ENCODE measurements around the gene RTP3. TPM values are rescaled to one million over a fixed set of nuclear protein-coding genes. Genes with fewer than 3 reads are reported as not detected.
A peak's percentile ranks its signal among the peaks of the same experiment; 100 is the strongest.

RTP3 gene
- total RNA-seq, 2 experiments from 2014 or later: 0.74 to 1.3 TPM

DNA sequence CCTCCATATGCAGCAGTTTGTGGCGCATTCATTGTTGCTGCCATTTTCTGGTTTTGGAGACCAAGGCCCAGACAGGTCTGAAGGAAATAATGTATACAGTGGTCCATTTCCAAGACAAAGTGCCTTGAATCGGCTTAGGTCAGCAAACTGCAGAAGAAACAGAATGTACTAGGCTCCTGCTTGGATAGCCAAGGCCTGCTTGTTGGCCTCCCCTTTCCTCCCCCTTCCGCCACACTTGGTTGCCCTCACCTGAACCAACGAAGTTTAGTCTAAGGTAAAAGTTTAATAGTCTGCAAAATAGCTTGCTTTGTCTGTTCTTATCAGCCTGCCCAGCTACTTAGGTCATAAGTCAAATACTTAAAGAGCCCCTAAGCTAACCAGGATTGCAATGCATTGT lies 12.0 kb upstream of the RTP3 start:
- Histone ChIP-seq H3K4me2 (ENCODE audit: low read length) (no peak overlapping the region), H4K20me1 (ENCODE audit: insufficient read depth, low read length) (no peaks in the 10 kb centered on the region), H3K9me3 (ENCODE audit: low read length) (no peaks in the 10 kb centered on the region), H3K36me3 (ENCODE audit: insufficient read depth, low read length) (no peaks in the 10 kb centered on the region), H3K79me2 (ENCODE audit: insufficient read depth, low read depth, low read length) (no peaks in the 10 kb centered on the region), H3K4me1 (ENCODE audit: insufficient read depth, low read length, poor library complexity, severe bottlenecking) (peaks cover 19% of the 10 kb centered on the region), H3K4me3 (ENCODE audit: low read depth, low read length, poor library complexity, severe bottlenecking) (no peak overlapping the region), H3K27ac (ENCODE audit: low read depth, low read length, poor library complexity, severe bottlenecking) (no peak overlapping the region), H2AFZ (ENCODE audit: low read length) (no peak overlapping the region), H3K9me2 (ENCODE audit: insufficient read depth, low read length) (no peaks in the 10 kb centered on the region)
- intact Hi-C loops (cut with micrococcal nuclease; ENCODE audit: unreplicated experiment): no loop called here
- ChIA-PET POLR2A (interaction anchor here (0.6 kb wide), 1 partner anchor 66 kb away, joined by 4 read pairs; no protein-coding TSS in a partner anchor), CTCF (ENCODE audit: unreplicated experiment) (no interaction called here)
- TF ChIP-seq EZH2phosphoT487 (IDR thresholded peaks at IDR 0.05; ENCODE audit: borderline replicate concordance, low read depth, low read length): no peak
- no peak for TF ChIP-seq CTCF (conservative IDR thresholded peaks at IDR 0.05; ENCODE audit: low read length)
- no TSS peak for BruUV-seq (replicated peaks)
- no peak for DNase-seq (ENCODE audit: low spot score)

DNA sequence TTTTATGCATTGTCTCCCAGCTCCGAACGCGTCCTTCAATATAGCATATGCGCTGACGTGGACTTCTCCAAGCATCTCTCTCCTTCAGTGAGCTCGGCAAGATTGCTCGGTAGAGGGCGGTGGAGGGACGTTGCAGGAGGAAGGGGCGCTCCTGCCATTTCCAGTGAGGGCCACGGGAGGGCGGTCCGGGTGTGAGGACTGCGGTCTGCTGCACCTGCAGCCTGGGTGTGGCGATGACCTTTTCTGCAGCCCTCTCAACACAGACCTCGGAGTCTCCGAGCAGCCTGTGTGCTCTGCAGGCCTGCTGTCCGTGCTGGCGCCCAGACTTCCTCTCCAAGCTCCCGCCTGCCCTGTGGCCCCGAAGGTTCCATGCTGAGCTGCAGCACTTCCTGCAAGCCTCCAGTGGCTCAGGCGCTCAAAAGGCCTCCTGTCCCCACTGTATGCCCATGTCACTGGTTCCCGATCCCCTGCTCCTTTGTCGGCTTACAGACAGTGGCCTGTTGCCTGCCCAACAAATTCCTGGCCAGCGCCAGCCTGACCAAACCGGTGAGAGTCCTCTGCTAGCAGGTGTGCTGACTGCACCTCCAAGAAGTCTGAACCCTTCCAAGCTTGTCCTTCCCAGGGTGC lies 8.9 kb upstream of the RTP3 start:
- no peak overlapping the region for H3K4me3 ChIP-seq (ENCODE audit: low read depth, low read length, poor library complexity, severe bottlenecking)

More for the DNA sequence above, 8.9 kb upstream of the RTP3 start:
- Histone ChIP-seq H3K4me1 (ENCODE audit: insufficient read depth, low read length, poor library complexity, severe bottlenecking) (peaks cover 46% of the 10 kb centered on the region), H4K20me1 (ENCODE audit: insufficient read depth, low read length) (no peaks in the 10 kb centered on the region), H3K79me2 (ENCODE audit: insufficient read depth, low read depth, low read length) (no peaks in the 10 kb centered on the region), H3K9me2 (ENCODE audit: insufficient read depth, low read length) (no peaks in the 10 kb centered on the region), H3K36me3 (ENCODE audit: insufficient read depth, low read length) (no peaks in the 10 kb centered on the region), H2AFZ (ENCODE audit: low read length) (peak overlapping the region; percentile 85; the same call in 1 of the 2 replicates), H3K27ac (ENCODE audit: low read depth, low read length, poor library complexity, severe bottlenecking) (peak overlapping the region; percentile 39), H3K9me3 (ENCODE audit: low read length) (no peaks in the 10 kb centered on the region; the same call in 1 of the 2 replicates), H3K4me2 (ENCODE audit: low read length) (peak overlapping the region; percentile 64)
- intact Hi-C loops (cut with micrococcal nuclease; ENCODE audit: unreplicated experiment): loop anchor here (1.0 to 2.0 kb wide), 4 partner anchors 50 to 172 kb away; no protein-coding TSS in a partner anchor
- peak; percentile 100 for TF ChIP-seq CTCF (conservative IDR thresholded peaks at IDR 0.05; ENCODE audit: low read length)
- no peak for TF ChIP-seq EZH2phosphoT487 (IDR thresholded peaks at IDR 0.05; ENCODE audit: borderline replicate concordance, low read depth, low read length)
- POLR2A ChIA-PET: interaction anchor here (0.8 to 2.7 kb wide), 17 partner anchors 10 to 145 kb away, joined by 3 to 21 read pairs (median 6); no protein-coding TSS in a partner anchor
- DNase-seq (ENCODE audit: low spot score): peak; percentile 96
- CTCF ChIA-PET (ENCODE audit: unreplicated experiment): interaction anchor here (0.6 to 2.4 kb wide), 14 partner anchors 27 to 176 kb away, joined by 3 to 36 read pairs (median 4); no protein-coding TSS in a partner anchor
- BruUV-seq (replicated peaks): no TSS peak

Measured in OCI-LY7 (cell line).